SH-SY5Y (cell line): ENCODE results near the gene CEP131.

Experiments used
- GATA2 ChIP-seq: IDR thresholded peaks from 2 replicates; pipeline ENCODE4 v1.6.1; 2011; ENCODE audit warnings: mild to moderate bottlenecking, low read depth, low read length
- GATA3 ChIP-seq: IDR thresholded peaks from 2 replicates; pipeline ENCODE4 v1.6.1; 2011; ENCODE audit warnings: low read depth, mild to moderate bottlenecking, low read length, moderate library complexity

DNA sequence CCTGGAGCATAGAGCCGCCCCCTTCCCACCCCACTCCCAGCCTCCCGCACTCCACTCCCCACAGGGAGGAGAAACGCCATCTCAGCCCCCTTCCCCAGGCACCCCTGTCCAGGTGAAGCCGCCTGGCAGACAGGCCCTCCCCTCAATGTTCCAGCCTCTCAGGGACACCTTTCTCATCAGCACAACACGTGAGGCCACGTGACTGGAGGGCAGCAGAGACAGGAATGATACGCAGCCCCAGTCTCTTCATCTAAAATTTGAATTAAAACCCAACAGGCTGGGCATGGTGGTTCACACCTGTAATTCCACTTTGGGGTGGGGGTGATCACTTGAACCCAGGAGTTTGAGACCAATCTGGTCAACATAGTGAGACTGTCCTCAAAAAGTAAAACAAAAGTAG lies 36.6 kb downstream of the CEP131 start:
- no peak for TF ChIP-seq GATA3
- TF ChIP-seq GATA2, result no peak
